Stimulated activated CD4-positive, alpha-beta T cell treated with anti-CD3 and anti-CD28 coated beads, Interleukin-15, amount 100 ng/mL, for 24 hours (primary cell): ENCODE measurements around the gene C5orf47.

Experiments
- DNase-seq: peaks from one replicate; pipeline ENCODE4 v3.0.0-alpha.2; 2020

Gene C5orf47

DNA sequence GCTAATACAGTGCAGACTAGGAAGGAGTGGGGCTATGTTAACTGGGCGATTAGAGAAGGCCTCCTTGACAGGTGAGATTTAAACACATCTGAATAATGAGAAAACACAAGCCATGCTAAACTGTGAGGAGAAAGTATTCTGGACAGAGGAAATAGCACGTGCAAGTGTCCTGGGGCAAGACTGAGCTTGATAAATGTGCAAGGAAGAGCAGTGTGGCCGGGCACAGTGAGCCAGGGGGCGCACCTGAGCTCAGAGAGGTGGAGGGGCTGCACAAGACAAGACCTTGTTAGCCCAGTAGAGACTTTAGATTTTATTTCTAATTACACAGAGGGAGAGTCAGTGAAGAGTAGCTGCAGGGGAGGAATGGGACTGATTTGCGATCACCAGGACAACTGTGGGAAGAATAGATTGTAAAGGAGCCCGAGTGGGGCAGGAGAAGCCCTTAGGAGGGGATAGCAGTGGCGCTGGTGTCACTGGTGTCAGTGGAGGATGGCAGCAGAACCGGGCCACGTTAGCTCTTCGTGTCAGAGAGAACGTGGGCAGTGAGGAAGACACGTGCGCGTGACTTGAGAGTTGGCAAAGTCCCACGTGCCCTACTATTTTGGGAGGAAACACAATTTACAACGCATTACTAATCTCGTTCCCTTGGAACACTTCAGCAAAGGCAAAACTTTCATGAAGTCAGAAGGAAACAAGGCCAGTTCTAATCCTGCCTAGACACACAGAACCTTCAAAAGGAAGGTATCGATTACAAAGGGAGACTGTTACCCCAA, 17.9 kb upstream of the C5orf47 start:
- DNase-seq: no peak

DNA sequence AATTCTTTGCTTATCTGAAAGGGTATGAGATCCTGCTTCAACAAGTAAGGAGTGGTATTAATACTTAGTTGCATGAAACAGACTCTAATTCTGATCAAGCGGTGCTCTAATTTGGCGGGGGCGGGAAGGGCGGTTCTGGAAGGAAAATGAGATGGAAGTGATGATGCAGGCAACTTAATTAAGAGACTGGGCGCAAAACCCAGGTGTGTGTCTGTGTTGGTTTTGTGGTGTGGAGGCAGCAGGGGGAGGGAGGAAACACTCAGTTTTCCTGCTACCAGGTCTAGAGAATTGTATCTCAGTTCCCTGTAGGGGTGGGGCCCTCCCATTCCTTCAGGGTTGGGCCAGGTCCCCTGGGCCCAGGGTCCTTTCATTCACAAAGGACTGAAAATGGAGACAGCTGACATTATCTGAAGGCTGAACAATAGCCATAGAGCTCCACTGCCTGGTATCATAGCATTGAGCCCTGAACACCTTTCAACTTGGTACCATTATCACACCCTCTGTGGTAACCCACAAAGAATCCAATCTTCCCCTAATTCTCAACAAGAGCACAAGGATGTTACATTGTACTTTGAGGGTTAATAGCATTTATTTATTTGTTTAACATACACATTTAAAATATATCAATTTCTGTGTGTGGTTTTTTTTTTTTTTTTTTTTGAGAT, 17.2 kb upstream of the C5orf47 start:
- no peak for DNase-seq

DNA sequence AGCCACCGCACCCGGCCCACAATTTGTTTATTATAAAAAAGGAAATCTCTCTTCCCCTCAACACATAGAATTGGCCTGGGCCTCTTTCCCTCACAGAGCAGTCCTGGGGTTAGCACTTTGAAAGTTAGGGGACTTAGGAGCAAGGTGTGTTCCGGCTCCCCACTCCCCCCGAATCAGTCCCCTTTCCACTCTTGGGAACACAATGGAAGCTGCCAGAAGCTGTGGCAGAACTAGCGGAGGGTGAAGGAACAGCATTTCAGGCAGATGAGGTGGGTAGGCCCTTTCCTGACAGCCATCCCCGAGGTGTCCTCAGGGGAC, 16.4 kb upstream of the C5orf47 start:
- DNase-seq: no peak

DNA sequence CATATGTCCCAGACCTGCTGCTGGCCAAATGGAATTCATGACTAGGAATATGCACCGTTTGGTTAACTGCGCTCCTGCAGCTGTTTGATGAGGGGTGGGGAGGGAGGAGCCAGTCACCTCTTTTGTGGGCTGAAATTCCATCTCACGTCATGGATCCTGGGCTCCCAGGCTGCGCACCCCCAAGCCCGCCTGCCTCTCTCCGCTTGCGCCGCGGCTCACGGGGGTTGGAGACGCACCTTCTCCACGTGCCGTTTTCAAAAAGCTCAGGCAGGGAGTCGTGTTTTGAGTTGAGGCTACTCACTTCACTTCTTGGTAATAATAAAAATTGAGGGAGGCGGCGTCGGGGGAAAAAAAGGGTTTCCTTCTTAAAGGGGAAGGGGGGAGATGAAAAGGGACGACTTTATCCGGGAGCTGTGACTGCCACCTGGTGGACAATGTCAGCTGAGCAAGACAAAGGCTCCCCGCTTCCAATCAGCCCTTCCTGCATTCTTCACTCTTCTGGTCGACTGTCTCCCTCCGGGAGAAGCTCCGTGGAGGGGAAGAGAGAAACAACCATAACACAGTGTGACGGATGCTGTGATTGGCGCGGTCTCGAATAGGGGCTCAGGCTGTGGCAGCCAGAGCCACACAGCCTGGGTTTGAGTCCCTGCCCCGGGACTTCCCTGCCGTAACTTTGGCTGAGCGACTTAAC, 15.9 kb upstream of the C5orf47 start:
- peak; percentile 85 for DNase-seq

DNA sequence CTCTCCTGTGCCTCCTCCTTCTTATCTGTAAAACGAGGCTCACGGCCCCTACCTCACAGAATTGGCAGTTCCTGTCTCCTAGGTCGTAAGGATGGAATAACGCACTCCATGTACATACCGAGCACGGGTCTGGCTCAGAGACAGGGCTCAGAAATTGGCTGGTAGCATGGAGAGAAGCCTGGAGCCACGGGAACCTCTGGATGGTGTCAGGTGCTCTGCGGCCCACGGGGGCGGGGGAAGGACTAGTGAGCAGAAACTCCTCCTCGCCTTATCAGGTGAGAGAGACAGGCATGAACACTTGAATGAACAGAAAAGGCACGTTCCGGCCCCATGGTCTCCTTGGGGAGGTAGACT, 15.4 kb upstream of the C5orf47 start:
- peak; percentile 25 for DNase-seq

DNA sequence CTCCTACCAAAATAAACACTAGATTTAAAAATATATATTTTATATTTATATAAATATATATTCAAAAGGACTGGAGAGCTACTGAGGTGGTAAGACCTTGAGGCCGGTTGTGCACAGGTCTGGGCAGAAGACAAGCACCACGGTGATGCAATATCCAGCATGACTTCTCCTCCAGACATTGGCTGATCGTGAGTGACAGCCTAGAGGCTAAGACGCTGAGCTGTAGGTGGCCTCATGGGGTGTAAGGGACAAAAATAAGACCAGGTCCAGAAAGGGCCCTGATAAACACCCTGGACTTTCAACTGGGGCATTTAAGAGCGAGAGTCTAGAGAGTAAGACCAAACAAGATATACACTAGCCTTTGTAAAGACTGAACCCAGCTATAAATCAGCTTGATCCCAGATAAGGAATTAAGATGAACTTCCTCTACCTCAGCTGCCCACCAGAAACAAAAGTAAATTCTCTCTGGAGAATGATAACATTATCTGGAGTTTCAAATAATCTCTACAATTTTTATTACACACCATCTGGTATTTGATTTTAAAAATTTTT, 14.2 kb upstream of the C5orf47 start:
- DNase-seq: no peak

DNA sequence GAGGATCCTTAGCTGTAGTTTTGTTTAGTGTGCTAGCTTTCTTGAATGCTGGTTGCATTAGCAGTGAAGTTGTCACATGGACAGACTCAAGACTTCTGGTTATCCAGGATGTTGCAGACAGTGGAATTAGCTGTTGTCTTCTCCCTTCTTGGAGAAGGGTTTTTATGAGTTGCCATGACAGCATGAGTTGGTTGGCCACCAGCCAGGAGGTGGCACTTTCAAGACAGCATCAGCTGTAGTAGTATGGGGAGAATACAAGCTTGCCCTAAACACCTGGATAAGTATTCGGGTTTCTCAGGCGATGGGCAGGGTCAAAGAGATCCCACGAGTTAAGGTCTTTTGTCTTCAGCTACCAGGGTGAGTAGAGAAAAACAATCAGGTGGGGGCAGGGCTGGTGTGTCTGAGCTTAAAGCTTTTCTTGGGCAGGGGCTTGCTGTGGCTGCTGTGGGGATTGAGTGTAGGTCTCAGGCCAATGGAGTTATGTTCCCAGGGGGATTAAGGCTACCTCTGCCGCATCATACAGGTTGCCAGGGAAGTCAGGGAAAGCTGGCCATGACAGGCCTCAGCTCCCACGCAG, 7.7 kb upstream of the C5orf47 start:
- DNase-seq: no peak

DNA sequence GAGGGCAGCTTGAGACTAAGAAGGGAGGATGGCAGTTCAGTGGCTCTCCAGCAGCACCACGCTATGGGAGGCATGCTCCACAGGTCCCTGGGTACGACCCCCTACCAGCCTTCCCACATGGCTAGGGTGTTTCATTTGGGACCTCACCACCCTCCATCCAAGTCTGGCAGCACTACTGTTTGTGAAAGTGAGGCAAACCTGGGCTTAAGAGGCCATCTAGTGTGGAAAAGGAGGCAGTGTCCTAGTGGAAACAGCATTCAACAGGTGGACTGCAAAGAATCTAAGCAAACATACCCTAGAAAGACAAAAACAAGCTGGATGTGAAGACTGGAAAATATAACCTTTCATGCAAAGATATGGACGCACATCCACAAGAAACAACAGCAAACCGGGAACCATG, 4.8 kb upstream of the C5orf47 start:
- no peak for DNase-seq

DNA sequence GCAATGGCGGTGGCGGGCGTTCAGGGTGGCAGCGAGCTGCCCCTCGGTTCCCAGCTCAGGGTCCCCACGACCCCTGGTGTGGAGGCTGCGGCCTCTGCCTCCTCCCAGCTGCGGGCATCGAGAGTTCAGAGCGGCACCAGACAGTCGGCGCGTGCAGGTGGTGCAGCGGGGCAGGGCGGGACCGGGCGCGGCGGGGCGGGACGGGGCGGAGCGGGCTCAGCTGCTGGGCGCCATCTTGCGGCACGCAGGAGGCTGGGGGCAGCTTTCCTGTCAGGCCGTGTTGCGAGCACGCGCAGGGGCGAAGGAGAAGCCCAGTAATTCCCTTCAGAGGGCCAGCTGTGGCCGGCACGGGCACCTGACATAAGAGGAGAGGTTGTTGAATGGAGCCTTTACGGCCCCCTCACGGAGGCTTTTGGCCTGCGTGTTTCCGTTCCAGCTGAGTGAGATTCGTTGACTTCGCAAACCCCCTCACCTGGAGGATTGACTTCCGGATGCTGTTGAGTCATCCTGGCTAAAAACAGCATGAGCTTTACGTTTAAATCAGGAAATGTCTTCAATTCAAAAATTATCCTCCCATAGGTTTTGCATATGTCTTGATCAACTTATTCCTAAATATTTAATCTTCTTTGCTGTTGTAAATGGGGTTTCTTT, 587 bp downstream of the C5orf47 start:
- DNase-seq: no peak

DNA sequence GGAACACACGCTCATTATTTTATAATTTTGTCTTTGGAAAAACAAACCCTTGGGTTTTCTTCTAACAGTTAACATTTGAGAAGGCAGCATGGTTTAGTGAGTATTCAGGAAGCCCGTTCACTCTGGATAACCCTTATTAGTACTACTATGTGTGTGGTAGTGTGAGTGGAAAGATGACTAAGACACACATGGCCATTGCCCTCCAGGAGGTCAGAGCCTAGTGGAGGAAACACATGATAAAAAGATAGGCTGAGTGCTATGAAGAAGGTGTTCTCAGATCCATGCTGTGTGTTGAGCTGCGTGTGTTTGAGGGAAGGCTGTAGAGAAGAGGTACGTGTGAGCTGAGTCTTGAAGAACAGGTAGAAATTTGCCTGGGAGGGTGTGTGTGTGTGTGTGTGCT, 8.4 kb downstream of the C5orf47 start:
- DNase-seq: no peak

DNA sequence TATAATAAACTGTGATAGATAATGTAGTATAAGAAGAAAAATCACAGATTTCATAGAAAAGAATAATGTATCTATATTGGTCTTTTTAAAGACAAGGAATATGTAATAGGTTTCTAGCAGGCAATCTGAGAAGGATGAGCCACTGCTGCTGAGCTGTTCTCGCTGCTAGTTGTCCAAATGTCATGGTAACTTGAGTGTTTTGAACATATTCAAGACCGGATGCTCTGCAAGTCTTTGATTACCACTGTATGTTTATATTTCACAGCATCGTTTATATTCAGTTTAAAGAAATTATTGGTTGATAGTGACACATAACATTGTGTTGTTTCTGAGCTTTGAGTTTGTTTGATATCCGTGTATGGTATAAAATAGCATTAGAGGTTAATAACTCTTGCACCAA, 9.6 kb downstream of the C5orf47 start:
- DNase-seq: no peak

DNA sequence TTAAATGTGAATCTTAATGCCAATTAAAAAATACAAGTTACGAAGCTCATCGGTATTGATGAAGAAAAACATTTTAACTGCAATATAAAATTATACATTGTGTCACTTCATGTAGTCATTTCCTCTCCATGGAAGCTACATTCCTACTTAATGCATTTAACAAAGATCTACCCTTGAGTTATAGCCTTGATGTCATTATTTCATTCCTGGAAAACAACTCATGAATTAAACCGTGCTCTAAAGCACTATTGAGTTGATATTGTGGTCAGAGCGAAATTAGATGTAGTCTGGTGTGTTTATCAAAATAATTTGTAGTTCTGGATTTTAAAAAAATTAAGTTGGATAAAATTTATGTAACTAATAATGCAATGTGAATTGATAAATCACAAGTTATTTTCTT, 11.1 kb downstream of the C5orf47 start:
- DNase-seq: no peak

DNA sequence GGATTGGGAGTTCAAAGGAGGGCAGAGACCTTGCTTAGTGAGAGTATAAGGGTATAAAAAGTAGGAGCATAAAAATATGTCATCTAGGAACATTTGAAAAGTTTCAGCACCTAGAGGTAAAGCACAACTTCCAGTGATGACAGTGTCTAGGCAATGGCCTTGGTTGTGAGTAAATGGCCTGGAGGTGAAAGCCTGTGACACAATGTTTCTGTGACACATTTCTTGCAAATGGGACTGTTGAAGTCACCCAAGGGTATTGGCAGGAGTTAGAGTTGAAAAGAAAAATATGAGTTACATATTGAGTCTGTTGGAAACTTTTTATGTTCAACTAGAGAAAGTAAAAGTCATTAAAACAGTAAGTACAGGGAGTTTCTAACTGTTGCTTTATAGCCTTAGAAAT, 14.8 kb downstream of the C5orf47 start:
- DNase-seq: no peak

DNA sequence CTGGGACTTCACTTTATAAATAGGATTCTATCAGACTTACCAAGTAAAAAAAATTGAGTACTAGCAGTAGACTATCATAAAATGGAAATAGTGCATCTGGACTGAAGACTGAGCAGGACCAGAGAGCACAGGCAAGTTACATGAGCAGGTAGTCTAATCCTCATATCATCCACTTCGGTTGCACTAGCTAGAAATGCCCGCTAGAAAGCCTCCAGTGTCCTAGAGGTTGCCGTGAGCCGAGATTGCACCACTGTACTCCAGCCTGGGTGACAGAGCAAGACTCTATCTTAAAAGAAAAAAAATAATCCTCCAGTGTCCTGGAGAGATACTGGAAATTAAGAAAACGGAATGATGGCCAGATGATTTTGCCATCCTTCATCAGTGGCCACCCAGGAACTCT, 20.0 kb downstream of the C5orf47 start:
- no peak for DNase-seq

DNA sequence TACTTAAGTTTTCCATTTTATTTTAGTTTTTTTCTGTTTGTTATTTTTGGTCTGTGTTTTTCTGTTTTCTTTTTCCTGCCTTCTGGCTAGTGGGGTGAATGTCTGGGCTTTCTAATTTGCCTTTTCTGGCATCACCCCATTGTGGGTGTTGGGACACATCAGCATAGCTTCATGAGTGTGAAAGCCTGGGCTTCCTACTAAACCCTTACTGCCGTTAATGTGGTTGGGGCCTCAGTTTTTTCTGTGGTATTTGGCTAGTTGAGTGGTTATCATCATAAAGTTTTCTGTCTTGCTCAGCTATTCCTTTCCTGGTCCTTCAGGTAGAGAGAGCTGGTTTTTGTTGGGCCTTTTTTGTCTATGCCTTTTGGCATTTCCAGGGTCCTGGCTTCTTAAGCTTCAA, 21.4 kb downstream of the C5orf47 start:
- no peak for DNase-seq

DNA sequence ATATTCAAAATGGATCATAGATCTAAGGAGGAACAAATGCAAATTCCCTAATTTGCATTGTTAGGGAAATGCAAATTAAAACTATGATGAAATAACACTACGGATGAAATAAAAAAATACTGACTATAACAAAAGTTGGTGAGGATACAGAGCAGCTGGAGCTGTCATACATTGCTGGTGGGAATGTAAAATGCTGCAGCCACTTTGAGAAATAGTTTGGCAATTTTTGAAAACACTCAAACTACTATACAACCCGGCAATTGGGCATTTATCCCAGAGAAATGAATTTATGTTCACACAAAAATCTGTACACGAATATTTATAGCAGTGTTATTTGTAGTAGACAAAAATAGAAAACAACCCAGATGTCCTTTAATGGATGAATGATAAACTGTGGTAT, 22.5 kb downstream of the C5orf47 start:
- no peak for DNase-seq

DNA sequence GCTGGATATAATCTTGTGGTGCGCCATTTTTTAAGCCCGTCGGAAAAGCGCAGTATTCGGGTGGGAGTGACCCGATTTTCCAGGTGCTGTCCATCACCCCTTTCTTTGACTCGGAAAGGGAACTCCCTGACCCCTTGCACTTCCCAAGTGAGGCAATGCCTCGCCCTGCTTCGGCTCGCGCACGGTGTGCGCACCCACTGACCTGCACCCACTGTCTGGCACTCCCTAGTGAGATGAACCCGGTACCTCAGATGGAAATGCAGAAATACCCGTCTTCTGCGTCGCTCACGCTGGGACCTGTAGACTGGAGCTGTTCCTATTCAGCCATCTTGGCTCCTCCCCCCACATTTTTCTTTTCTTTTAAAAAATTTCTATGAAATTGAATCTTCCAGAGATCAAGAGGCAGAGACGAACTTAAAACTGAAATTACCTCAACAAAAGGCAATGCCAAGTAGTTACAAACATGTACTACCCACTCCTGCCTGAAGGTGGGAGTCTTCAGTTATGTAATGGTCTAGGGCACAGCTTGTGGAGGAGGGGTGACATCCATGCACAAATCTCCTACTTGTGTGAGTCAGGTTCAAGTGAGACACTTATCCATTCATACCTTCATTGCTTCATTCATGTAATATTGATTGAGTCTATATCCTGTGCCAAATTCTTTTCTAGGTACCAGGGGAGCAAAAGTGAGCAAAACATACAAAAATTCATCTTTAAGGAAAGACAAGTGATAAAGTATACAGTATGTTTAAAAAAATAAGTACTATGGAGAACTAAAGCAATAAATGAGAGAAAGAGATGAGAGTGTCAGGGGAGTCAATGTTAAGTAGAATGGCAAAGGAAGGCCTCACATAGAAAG, 31.3 kb downstream of the C5orf47 start:
- DNase-seq: peak; percentile 40

DNA sequence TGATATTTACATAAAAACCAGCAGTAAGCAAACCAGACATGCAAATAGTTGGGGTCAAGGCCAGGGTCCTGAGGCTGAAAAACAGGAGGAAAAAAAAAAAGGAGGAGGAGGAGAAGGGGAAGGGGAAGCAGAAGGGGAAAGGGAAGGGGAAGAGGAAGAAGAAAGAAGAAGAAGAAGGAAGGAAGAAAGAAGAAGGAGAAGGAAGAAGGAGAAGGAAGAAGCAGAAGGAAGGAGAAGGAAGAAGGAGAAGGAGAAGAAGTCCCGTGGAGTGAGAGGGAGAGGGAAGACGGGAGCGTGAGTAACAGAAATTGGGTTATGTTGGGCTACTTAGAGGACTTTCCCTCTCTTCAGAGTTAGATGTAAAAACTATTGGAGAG, 31.9 kb downstream of the C5orf47 start:
- no peak for DNase-seq

DNA sequence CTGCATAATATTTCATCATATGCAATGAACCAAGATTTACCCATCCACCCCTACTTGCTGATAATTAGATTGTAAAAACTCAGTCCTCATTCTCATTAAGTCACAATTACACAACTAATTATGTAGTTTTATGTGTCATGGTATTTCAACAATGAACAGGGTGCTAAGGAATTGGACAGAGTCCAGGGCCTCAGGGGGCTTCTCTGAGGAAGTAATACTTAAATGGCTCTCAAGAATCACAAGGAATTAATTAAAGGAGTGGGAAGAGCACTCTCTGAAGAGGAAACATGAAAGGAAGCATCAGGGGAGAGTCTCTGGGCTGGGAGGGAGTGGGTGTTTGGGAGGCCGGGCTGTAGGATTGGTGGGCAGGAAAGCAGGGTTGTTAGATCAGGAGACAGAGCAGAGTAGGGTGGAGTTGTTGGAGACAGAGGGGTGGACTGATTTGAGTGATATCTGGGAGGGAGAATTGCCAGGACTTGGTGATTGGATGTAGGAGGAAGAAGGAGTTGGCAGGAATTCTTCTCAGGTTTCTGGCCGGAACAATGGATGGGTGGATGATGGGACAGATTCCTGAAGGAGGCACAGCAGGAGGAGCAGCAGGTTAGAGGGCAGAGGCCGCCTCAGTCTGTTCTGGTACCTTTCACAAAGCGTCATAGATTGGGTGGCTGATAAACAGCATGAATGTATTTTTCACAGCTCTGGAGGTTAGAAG, 33.6 kb downstream of the C5orf47 start:
- DNase-seq: no peak

DNA sequence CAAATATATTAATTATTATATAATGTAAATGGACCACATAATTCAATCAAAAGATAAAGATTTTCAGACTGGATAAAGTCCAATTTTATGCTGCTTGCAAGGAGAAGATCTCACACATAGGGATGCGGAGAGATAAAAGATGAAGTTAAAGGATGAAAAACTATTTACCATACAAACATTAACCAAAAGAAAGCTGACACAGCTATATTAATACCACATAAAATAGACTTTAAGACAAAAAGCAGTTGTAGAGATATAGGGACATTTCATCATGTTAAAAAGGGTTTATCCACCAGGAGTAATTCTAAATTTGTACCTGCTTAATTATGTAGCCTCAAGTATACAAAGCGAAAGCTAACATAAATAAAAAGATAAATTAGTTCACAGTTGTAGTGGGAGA, 41.3 kb downstream of the C5orf47 start:
- no peak for DNase-seq

DNA sequence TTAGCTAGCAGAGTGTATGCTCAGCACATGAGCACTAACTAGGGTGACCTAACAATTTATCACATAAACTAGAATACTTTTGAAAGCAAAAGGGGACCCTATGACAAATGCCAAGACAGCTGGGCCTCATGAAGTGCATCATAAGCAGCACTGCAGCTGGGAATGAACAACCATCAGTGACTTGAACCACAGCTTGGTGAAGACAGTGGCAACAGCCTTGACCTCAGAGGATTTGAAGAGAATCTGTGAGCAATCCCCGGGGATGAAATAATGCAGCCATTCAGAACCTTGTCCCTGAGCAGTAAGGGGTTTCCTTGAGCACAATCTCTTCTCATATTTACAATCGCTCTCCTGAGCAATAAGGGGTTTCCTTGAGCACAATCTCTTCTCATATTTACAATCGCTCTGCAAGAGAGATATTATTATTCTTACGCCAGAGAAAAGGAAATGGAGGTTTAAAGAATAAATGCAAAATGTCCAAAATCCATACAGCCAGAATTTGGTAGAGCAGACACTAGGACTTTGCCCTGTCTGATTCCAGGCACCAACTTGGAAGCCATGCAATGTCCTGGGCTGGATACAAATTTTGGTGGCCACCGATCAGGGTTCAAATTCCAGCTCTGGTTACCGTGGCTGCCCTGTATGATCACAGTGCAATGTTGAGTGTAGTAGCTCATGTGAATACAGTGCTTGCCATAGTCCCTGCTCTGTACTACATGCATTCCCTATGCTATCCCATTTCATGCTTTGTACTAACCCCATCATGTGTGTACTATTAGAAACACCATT, 55.7 kb downstream of the C5orf47 start:
- DNase-seq: no peak
